CD4-positive, alpha-beta T cell treated with Interferon gamma for 1 hour (primary cell): ENCODE measurements around the gene FSTL4.

Experiments used
- DNase-seq: peaks from one replicate; pipeline ENCODE4 v3.0.0-alpha.2; 2020

FSTL4 gene

DNA sequence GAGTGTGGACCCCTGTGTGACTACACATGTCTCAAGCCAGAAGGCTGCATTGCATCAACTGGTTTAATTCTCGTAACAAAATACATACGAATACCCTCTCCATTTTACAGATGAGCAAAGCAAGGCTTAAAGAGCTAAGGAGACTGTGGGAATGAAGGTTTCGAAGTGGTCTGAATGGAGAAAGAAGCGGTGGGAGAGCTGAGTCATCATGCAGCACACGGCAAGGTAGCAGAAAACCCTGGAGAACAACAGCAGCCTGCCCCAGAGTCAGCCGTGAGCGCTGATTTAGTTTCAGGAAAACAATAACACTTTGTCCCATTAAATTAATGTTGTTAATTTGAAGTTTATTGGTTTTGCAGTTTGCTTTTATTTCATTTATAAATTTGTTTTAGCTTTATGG is 336.7 kb downstream of the FSTL4 start:
- no peak for DNase-seq

DNA sequence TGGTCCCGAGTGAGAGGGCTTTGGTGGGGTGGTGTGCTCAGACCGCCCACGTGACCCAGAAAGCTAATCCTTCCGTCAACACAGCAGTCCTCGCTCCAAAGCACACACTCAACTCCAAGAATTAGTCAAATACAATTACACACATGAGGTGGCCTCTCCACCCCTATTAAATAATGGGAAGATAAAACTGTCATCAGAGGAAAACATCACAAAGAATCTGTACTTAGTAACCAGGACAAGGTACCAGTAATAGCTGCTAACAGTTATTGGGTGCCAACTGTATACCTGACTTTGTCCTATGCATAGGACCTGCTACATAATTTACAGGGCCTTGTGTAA is 337.8 kb downstream of the FSTL4 start:
- no peak for DNase-seq

DNA sequence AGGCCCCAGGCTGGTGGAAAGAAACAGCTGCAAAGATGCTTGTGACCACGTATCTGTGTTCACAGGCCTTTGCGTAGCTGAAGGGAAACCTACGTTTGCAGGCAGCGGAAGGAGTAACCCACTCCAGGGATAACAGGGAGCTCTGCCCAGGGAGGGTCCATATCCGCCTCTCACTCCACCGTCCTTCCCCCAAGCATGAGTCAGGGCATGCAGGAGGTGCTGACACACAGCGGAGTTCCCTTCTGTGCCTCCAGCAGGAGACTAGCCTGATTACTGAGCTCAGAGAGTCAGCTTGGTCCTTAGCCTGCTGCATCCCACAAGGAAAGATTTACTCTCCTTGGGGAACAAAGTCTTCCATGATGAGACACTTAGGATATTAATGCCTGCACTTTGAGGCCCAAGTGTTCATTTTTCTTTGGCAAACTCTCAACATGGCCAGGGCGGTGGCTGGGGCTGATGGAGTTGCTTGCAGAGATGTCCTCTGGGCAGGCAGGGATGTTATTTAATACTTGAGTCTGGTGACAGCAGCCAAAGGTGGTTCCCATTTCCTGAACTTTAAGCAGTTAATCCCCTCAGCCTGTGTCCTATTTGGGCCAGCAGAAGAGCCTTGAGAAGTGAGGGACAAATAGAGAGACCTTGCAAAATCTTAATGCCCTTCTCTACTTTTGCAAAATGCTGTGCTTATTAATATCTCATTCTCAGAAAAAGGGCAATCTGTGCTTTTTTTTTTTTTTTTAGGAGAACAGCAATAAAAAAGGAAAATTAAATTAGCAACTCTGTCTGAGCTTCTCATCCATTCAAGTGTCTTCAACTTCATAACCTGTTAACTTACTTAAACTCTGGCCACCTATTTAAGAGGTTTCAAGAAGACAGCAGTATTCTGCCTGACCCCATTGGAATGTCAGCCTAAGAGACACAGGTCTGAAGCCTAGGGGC is 338.4 kb downstream of the FSTL4 start:
- DNase-seq: no peak

DNA sequence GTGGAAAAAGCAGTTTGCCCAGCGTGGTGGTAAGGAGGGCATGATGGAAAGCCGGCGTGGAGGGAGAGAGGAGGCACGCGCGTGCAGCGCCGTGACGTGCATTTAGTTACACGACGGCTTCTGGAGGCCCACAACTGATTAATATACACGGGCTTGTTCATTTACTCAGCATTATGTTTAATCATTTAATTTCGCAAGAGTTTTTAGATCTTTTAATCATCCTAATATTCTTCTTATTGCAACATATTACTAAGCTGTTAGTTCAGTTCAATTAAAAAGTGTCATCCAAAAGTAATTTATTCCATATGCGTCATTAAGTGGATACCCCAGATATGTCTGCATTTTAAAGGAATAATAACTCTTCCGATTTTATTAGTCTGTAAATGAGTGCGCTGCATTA is 340.0 kb downstream of the FSTL4 start:
- no peak for DNase-seq

DNA sequence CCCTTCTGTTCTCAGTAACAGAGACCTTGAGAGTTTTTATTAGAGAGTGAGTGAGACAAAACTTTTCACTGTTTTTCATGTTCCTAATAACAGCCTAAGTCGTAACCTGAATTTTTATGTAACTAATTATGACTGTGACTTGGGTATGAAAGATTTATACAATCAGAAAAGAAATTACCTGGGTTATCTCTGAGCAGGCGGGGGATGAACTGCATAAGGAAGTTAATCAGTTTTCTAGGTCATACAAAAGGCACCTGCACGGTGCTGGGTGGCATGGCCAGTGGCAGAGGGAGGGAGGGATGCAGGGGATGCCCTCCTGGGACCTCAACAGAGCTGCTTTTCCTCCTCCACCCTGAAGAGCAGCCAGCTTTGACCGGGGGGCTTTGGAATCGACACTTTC is 340.7 kb downstream of the FSTL4 start:
- no peak for DNase-seq

DNA sequence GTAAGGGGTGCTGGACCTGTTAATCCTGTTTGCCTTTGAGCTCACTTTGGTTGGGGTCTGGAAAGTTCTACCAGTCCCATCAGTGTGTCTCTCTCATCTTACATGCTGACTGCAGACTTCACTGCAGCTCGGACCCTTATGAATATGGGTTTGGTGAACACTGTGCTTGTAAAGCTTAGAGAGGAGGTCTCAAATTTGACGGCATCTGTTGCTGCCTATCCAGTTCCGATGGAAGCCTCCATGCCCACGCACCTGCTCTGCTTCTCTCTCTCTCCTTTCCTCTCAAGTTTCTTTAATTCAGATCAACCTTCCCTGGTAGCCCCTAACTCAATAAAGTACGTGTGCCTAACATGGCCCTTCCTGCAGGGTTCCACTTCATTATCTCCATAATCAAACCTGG is 342.6 kb downstream of the FSTL4 start:
- no peak for DNase-seq

DNA sequence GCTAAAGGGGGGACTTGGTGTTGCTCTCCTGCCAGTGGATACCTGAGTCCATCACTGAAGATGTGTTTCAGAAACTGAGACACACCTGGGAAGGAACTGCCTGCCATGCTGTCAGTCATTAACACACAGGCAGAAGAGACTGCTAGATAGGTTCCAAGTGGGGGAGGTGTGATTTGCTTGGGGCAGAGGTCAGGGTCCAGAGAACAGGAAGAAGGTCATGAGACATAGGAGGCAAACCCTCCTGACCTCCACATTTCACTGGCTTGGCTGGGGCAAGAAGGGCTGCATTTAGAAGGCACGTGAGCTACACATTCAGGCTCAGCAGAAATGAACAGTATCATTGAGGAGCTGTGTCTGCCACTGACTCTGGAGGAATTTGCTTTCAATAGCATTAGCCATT is 344.7 kb downstream of the FSTL4 start:
- DNase-seq: no peak

- no peak for DNase-seq
Observed at GRCh38 chr5:133266966-133267365, 345.4 kb downstream of the FSTL4 start.

DNA sequence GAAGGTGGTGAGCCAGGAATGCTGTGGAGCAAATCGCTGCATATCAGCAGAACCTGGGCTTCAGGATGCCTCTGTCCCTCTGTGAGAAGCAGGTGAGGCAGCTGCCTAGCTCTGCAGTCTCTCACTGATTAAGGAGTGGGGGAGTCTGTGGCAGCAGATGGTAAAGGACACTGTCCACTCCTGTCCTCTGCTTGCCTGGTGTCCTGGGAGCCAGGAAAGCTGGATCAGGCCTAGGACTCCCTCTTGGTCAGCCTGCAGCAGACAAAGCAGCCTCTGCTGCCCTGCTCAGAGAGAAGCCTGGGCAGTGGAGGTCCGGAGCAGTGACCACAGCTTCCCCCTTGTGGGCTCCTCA is 345.8 kb downstream of the FSTL4 start:
- no peak for DNase-seq

DNA sequence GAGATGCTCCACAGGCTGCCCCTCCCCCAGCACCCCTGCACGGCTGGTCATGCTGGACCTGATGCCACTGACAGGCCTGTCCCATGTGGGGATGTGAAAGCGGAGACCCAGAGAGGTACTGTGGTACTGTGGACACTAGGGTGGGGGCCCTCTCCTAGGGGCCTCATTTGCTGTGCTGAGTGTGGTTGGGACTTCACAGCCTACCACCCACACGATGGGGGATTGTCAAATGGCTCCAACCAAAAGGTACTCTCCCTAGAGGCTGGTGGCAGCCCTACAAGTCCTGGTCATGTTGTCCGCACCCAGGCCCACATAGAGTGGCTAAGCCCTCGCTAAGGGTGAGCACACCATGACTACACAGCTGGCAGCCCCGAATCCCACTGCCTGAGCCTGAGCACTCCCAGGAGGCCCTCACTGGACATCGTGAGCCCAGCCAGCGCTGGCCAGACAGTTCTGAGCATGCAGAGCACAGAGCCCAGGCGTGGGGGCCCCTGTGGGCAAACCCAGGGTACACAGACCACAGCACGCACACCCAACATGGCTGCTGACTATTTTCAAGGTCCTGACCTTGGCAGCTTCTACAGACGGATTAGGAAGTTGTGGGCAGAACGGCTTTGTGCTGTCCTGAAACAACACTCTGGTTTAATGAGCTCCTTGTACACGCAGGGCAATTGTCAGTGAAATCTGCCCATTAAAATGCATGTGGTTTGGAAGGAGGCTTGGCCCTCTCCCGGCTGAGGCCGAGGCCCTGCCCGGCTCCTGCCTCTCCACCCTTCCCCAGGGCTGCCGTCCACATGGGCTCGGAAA is 346.4 kb downstream of the FSTL4 start:
- no peak for DNase-seq

DNA sequence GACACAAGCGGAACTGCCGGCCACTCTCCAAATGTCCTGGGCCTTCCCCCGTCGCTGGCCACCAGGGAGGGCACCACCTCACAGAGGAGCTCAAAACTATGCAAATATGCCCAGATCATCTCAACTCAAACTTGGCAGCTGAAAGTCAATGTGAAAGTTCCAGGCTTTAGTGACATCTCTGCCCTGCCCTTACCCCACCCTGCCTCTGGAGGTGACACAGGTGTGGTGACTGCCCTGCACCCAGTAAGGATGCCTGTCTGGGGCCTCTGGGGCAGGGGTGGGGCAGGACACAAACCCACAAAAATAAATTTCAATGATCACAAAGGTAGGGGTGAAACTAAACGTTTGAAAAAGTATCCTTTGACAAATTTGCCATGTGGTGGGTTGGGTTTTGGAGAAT is 347.1 kb downstream of the FSTL4 start:
- no peak for DNase-seq

DNA sequence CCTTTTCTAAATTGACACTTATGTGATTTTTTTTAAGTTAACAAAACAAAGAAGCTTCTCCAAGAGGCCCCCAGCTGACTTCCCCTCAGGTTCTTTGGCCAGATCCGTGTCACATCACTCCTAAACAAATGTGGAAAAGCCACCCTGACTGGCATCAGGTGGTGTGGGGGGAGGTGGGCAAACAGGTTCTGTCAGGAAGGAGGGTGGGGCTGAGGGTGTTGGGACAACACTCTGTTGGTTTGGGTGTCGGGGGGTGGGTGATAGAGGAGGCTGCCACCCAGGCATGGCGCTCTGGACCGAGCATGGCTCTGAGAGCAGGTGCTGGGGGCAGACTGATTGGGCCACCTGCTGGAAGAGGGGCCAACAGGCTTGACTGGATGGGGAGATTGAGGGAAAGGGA is 349.7 kb downstream of the FSTL4 start:
- no peak for DNase-seq

GRCh38 chr5:133261993-133262392 is 350.3 kb downstream of the FSTL4 start:
- no peak for DNase-seq

GRCh38 chr5:133260715-133261114 is 351.6 kb downstream of the FSTL4 start:
- no peak for DNase-seq

DNA sequence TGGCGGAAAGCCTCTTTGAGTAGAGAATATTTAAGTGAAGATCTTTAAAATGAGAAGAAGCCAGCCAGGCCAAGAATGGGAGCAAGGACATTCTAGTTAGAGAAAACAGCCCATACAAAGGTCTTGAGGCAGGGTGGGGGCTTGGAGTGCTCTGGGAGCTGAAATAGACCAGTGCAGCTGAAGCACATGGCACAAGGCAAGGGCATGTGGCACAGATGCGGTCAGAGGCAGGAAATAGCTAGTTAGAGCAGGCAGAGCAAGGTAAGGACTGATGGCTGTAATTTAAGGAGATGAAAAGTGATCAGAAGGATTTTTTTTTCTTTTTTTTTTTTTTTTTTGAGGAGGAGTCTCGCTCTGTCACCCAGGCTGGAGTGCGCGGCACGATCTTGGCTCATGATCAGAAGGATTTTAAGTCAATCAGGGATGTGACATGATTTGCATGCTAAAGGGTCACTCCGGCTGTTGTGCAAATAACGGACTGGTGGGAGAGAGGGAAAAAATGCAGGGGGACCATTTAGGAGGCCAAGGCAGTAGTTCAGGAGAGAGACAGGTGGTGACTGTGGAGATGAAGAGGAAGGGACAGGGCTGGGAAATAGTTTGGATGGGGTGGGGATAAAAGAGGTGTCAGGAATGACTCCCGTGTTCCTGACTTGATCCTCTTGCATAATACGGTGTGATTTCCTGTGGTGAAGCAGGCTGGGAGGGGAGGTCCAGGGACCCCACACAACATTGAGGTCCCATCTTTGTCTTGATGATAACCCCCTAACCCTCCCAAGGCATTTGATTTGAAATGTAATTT is 352.9 kb downstream of the FSTL4 start:
- DNase-seq: no peak

DNA sequence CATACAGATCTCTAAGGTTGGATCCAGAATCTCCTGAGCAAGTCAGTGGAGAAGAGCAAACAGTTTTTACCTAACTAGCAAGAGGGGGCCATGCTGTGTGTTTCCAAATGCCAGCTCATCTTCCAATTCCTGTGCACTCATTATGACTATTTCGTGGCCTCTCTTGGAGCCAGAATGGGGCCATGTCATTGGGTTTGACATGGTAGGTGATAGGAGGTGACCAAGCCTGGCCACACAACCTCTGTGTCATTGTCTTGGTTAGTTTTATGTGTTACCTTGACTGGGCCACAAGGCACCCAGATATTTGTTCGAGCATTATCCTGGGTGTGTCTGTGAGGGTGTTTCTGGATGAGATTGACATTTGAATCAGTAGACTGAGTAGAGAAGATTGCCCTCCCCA is 354.4 kb downstream of the FSTL4 start:
- DNase-seq: no peak

GRCh38 chr5:133256276-133256675 is 356.1 kb downstream of the FSTL4 start:
- DNase-seq: no peak

- no peak for DNase-seq
Observed at GRCh38 chr5:133254803-133255202, 357.5 kb downstream of the FSTL4 start.

- DNase-seq: no peak
Observed at GRCh38 chr5:133253671-133254070, 358.7 kb downstream of the FSTL4 start.

DNA sequence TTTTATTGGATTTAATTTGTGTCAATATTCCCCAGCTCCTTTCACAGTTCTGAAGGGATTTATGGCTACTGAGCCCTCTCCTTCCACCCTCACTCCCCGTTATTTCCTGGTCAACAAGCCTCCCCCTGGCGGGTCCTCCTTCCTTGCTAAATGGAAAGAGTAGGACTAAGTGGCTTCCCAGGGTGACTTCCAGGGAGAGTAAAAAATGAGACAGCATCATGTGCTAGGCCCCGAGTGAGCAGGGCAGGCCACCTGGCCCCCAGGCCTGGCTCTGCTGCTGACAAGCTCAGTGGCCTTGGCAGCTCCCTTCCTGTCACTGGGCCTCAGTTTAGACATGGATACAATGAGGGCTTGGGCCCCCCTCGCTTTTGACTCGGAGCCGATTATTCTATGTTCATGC is 359.3 kb downstream of the FSTL4 start:
- DNase-seq: no peak

DNA sequence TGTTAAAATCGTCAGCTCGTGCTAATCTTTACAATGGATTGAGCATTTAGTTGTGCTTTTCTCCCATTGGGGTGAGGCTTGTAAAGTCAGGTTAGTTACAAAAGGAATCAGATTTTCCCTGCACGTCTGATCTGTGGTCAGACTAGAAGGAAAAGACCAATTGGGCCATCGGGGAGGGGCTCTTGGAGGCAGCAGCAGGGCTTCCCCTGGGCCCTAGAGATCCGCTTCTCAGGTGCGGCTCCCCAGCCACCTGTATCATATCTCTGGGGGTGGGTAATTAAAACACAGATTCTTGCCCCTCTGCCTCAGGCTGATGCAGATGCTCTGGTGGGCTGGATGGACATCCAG is 360.2 kb downstream of the FSTL4 start:
- no peak for DNase-seq

GRCh38 chr5:133251296-133252132 is 360.8 kb downstream of the FSTL4 start:
- DNase-seq: no peak

DNA sequence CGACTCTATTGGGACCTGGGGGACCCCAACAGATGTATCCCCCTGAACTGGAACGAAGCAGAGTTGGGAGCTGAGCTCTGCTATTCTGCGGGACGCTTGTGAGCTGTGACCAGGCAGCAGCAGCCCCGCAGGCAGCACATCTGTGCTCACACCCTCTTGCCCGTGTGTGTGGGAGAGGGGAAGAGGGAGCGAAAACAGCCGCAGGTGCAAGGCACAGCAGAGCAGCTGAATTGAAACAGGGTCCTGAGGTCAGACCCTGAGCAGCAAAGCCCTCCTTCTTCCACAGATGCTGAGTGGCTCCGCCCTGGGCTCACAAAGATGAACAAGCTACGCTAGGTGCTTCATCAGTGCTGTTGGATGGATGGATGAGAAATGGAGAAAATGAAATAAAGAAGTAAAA is 361.8 kb downstream of the FSTL4 start:
- DNase-seq: no peak
